IMR-90 (cell line): ENCODE results near the gene SNX3.

ENCODE experiments used
- BHLHE40 ChIP-seq: fragments of 150-350 bp; IDR thresholded peaks from 2 replicates; pipeline ENCODE4 v1.6.1; 2016; ENCODE audit warnings: mild to moderate bottlenecking, low read depth, low read length
- CEBPB ChIP-seq: IDR thresholded peaks from 2 replicates; pipeline ENCODE4 v1.6.1; 2012; ENCODE audit warnings: low read depth, low read length, improper control_type of control experiment
- CTCF ChIP-seq: conservative IDR thresholded peaks from 2 replicates; pipeline ENCODE4 v1.5.1; 2012; ENCODE audit warnings: mild to moderate bottlenecking, low read depth, low read length, improper control_type of control experiment
- ELK1 ChIP-seq: fragments of 150-350 bp; IDR thresholded peaks from 2 replicates; pipeline ENCODE4 v1.6.1; 2016; ENCODE audit warnings: low read depth, mild to moderate bottlenecking, low read length, moderate library complexity, borderline replicate concordance
- FOS ChIP-seq: fragments of 150-350 bp; IDR thresholded peaks from 2 replicates; pipeline ENCODE4 v1.6.1; 2016; ENCODE audit warnings: low read depth, low read length
- MAZ ChIP-seq: IDR thresholded peaks from 2 replicates; pipeline ENCODE4 v1.6.1; 2012; ENCODE audit warnings: low read depth, mild to moderate bottlenecking, low read length, improper control_type of control experiment, moderate library complexity, borderline replicate concordance
- MXI1 ChIP-seq: IDR thresholded peaks from 2 replicates; pipeline ENCODE4 v1.6.1; 2012; ENCODE audit warnings: low read depth, mild to moderate bottlenecking, low read length, moderate library complexity, borderline replicate concordance
- POLR2A ChIP-seq: IDR thresholded peaks from 2 replicates; pipeline ENCODE4 v1.6.1; 2012; ENCODE audit warnings: mild to moderate bottlenecking, low read depth, low read length
- RAD21 ChIP-seq: IDR thresholded peaks from 2 replicates; pipeline ENCODE4 v1.6.1; 2012; ENCODE audit warnings: low read length, improper control_type of control experiment
- RCOR1 ChIP-seq: IDR thresholded peaks from 2 replicates; pipeline ENCODE4 v1.6.1; 2012; ENCODE audit warnings: mild to moderate bottlenecking, low read length, improper control_type of control experiment; ENCODE audit not compliant: insufficient replicate concordance
- RFX5 ChIP-seq: IDR thresholded peaks from 2 replicates; pipeline ENCODE4 v1.8.0; 2012; ENCODE audit warnings: low read depth, mild to moderate bottlenecking, low read length, moderate library complexity
- SMC3 ChIP-seq: fragments of 150-350 bp; IDR thresholded peaks from 2 replicates; pipeline ENCODE4 v1.6.1; 2016; ENCODE audit warnings: low read depth, mild to moderate bottlenecking, antibody characterized with exemption, low read length, moderate library complexity
- USF2 ChIP-seq: fragments of 150-350 bp; IDR thresholded peaks from 2 replicates; pipeline ENCODE4 v1.6.1; 2017; ENCODE audit warnings: mild to moderate bottlenecking, antibody characterized with exemption, low read length, low read depth

GRCh38 chr6:108164543-108164814 lies 96.4 kb downstream of the SNX3 start:
- TF ChIP-seq CTCF: no peak
- TF ChIP-seq USF2: no peak
- no peak for TF ChIP-seq POLR2A
- no peak for TF ChIP-seq CEBPB
- no peak for TF ChIP-seq BHLHE40
- no peak for TF ChIP-seq MAZ
- no peak for TF ChIP-seq SMC3
- no peak for TF ChIP-seq RAD21
- TF ChIP-seq RCOR1: no peak
- TF ChIP-seq ELK1: no peak
- TF ChIP-seq FOS: no peak
- TF ChIP-seq MXI1: no peak
- TF ChIP-seq RFX5: no peak
